Measurements from ENCODE around the gene SPZ1.

DNA sequence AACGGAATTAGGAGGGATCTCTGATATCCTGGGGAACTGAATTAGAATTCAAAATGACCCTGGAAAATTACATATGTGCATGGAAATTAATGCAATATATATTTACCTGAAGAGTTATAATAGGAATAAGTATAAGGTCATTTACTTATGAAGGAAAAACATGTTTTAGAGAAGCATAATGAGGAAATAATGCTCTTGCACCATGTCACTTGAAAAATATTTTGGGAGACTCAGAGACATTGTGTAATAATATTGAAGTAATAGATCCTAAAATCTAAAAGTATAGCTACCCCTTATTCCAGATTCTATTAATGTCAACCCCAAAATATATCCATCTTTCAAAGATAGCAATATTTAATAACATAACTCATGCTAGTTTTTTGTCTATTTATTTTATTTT is 28.4 kb downstream of the SPZ1 start:
- TF ChIP-seq POLR2A (IDR thresholded peaks at IDR 0.05; ENCODE audit: low read length) (no peak), GATA1 (IDR thresholded peaks at IDR 0.05; ENCODE audit: low read depth, low read length) (no peak)
